ENCODE data around the gene KATNAL2.
A peak's percentile ranks its signal among the peaks of the same experiment; 100 is the strongest.

KATNAL2 gene, protein sequence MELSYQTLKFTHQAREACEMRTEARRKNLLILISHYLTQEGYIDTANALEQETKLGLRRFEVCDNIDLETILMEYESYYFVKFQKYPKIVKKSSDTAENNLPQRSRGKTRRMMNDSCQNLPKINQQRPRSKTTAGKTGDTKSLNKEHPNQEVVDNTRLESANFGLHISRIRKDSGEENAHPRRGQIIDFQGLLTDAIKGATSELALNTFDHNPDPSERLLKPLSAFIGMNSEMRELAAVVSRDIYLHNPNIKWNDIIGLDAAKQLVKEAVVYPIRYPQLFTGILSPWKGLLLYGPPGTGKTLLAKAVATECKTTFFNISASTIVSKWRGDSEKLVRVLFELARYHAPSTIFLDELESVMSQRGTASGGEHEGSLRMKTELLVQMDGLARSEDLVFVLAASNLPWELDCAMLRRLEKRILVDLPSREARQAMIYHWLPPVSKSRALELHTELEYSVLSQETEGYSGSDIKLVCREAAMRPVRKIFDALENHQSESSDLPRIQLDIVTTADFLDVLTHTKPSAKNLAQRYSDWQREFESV

DNA sequence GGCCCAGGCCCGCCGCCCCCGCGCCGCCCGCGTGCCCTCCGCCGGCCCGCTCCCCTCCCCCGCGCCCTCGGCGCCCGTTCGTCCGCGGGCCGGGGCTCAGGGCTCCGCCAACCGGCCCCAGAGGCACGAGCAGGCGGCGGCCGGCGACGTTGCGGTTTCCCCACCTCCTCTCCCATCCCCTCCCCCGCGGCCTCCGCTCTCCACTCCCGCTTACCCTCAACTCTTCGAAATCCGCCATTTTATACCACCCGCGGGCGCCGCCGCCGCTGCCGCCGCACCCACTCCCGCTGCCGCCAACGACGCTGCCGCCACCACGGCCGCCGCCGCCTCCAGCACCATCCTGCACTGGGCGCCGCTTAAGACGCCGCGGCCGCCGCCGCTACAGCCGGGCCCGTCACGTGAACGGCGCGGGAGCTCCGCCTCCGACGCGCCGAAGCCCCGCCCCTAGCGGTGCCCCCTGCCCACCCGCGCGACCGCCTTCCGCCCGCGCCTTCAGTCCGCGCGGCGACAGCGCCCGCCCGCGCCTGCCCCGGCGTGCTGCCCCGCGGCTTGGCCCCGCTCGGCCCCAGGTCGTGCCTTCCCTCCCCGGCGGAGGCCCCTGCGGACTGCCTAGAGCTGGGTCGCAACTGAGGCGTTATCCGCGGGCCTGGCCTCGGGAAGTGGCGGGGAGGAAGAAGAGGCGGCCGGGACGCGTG lies at the start of gene KATNAL2, which contains the start of gene PIAS2:
Gene KATNAL2 (plus strand): TSS at position 495 of the 695 bp plus-strand sequence. CDS start 29,271 bp downstream, outside the sequence.
Gene PIAS2 (minus strand): TSS at position 400 of the 695 bp plus-strand sequence. CDS start 162 bp downstream, at position 238.
- DNase-seq = peak; percentile 82

DNA sequence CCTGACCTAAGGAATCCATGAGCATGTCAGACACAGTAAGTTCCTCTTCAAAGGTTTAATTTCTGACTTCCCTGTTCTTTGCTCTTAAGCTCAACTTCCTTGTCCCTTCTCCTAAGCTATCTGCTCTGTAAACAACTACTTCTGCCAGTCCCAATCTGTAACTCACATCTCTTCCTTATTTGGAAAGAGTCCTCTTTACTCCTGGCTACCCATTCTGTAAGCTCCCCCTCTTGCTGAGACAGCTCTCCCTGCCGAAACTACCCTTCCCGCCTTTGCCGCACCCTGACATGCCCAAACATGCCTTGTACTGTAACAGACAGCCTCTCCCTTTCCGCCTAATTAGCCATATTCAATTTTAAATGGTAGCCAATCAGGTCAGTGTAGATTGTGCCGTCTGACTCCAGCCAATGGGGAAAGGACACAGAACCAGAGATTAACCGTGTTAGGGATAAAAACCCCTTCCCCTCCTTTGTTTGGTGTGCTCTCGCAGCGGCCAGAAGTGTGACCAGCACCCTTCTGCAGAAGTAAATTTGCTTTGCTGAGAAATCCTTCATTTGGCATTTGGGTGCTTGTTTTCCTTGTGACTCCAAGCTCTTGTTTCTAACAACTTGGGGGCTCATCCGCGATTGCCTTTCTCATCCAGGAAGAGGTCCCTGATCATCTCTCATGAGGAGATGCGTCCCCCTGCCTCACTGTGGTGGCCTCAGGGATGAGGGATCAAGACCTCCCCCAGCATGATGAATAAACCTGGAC lies 49.1 kb upstream of the KATNAL2 start:
- no peak for DNase-seq

DNA sequence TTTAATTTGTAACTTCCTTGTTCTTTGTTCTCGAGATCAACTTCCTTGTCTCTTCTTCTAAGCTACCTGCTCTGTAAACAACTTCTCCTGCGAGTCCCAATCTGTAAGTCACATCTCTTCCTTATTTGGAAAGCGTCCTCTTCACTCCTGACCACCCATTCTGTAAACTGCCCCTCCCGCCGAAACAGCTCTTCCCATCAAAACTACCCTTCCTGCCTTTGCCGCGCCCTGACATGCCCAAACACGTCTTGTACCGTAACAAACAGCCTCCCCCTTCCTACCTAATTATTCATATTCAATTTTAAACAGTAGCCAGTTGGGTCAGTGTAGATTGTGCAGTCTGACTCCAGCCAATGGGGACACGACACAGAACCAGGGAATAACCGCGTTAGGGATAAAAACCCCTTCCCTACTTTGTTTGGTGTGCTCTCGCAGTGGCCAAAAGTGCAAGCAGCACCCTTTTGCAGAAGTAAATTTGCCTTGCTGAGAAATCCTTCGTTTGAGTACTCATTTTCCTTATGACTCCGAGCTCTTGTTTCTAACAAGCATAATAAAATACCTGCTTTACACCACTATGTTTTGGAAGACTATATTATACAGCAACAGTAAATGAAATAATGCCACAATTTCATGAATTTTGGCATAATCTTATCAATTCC lies 39.9 kb upstream of the KATNAL2 start:
- DNase-seq = no peak

DNA sequence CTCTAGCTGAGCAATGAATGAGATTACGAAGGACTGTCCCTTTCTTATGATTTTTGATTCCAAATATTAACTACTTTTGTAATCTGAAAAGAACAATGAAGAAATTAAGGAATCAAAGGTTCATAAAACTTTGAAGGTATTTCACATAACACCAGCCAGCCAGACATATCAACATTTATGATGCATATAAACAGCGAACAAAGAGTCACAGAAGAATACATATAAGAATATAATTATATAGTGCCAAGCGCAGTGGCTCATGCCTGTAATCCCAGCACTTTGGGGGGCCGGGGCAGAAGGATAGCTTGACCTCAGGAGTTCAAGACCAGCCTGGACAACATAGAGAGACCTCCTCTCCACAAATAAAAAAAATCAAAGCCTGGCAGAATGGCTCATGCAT lies 34.2 kb upstream of the KATNAL2 start:
- DNase-seq = no peak

DNA sequence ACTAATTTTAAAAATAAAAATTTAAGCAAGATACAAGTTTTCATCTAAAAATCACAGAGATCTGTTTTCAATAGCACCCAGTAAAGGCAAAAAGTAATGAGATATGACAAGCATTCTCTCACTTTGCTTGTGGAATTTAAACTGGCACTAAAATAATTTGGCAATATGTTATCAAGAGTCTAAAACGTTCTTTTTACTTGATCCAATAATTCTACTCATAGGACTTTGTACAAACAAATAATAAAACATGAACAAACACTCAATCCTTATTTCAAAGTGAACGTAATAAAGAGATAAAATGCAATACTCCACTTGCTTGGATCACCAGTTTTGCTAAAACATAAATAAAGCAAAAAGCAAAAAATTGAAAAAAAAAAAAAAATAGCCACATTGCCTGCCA lies 30.5 kb upstream of the KATNAL2 start:
- no peak for DNase-seq

DNA sequence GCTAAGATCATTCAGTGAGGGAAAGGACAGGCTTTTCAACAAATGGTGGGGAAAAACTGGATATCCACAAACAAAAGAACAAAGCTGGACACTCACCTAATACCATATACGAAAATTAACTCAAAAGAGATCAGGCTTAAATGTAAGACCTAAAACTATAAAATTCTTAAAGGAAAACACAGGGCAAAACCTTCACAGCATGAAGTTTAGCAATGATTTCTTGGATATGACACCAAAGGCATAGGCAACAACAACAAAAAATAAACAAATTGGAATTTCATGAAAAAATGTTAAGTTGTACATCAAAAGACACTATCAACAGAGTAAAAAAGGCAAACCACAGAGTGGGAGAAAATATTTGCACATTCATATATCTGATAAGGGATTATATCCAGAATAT lies 28.4 kb upstream of the KATNAL2 start:
- no peak for DNase-seq

DNA sequence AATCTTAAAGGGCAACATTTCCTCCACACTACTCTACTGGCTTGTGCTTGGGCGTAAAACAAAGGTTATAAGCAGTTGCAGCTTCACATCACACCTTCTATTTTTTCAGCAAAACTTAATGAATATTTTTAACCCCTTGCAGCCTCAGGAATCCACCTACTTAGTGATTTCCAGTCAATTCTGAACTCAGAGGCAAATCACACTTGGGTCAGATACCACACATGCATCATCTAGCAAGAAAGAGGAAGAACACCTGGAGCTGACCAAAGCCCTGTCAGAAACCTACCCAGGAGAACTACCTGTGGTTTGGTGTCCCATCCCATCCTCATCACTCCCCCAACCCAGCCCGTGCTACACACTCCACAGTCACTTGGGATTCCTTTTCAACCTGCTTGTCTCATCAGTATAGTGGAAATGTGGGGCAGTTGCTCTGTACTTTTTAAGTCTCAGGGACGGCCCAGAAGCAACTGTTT lies 25.6 kb upstream of the KATNAL2 start:
- DNase-seq = no peak

DNA sequence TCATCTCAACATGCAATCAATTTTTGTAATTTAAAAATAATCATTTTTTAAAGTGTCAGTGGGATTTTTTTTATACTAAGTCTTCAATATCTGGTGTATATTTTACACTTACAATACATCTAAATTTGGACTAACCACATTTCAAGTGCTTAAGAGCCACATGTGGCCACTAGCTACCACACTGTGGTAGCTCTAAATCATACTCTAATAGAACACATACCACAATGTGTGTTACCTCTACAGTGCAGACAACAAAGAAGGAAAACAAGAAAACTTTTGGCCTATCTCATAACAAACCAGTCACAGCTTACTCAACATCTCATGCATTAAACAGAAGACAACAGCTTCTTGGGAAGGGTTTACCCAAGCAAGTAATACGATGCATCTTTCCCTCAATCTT lies 24.6 kb upstream of the KATNAL2 start:
- no peak for DNase-seq

DNA sequence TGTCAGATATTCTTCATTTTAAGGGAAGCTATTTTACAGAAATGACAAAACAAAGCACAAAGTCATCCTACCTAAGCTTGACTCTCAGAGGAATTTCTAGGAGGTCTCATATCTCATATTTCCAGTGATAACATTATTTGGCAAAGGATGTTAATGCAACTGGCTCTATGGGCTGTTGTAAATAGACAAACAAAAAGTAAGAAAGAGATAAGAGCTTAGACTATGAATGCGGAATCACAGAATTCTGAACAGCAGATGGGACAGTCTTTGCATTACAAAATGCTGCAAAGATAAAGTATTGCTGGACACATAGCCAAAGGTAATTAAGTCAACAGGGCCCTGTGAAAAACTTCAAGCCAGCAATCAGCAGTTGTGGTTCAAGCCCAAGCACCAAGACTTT lies 24.0 kb upstream of the KATNAL2 start:
- DNase-seq = no peak

DNA sequence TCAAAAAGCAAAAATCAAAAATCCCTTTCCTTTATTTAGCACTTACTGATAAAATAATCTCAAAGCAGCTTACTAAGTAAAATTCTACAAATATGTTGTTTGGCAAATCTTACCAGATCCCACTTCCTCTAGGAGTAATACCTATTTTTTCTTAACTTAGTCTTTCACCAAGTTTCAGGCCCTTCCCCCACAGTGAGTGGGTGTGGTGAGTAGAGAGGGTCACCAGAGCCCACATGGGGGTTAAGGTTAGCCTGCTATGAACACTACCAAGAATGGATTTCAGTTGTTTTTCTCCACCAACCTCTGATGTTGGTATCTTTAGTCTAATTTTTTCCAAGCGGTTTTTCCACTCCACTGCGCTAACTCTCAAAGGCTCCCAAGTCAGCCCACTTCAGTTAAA lies 23.3 kb upstream of the KATNAL2 start:
- DNase-seq = peak; percentile 17

DNA sequence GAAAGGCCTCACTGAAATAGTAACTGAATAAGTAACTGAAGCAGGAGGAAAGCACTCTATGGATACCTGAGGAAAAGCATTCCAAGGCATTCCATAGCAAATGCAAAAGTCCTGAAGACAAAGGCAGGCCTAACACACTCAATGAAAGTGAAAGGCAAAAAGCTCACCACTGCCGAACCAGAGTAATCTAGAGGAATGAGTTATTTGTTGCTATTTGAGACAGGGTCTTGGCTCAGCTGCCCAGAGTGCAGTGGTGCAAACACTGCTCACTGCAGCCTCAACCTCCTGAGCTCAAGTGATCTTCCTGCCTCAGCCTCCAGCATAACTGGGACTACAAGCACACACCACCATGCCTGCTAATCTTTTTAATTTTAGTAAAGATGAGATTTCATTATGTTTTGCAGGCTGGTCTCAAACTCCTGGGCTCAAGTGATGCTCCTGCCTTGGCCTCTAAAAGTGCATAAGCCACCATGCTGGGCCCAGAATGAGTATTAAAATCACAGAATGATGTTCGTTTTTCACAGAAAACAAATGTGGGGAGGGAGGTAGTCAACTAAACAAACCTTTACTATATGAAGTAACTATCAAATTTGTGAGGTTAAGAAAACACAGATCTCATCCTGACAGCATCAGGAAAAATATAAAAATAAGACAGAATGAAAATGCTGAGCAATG lies 18.0 kb upstream of the KATNAL2 start:
- no peak for DNase-seq

DNA sequence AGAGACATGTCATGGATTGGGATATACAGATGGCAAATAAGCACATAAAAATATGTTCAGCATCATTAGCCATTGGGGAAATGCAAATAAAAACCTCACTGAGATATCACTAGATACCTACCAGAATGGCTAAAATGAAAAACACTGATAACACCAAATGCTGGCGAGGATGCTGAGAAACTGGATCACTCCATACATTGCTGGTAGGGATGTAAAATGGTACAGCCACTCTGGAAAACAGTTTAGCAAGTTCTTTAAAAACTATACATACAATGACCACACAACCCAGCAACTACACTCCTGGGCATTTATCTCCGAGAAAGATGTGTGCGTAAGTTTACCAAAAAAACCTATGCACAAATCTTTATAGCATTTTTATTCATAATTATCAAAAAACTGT lies 14.0 kb upstream of the KATNAL2 start:
- no peak for DNase-seq

DNA sequence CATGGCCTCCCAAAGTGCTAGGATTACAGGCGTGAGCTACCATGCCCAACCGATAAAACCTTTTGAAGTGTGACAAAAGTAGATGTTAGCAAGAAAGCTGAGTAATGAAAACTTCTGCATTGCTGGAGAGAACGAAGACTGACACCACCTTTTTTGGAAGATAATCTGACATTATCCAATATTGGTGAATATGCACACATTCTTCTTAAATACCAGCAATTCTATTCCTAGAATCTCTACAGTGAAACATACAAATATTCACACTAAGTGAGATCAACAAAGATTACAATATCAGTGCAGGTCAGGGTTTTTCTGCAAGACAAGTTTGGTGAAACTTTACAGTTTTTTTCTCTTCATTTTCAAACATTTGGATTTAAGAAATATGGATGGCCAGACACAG lies 7.9 kb upstream of the KATNAL2 start:
- DNase-seq = no peak

DNA sequence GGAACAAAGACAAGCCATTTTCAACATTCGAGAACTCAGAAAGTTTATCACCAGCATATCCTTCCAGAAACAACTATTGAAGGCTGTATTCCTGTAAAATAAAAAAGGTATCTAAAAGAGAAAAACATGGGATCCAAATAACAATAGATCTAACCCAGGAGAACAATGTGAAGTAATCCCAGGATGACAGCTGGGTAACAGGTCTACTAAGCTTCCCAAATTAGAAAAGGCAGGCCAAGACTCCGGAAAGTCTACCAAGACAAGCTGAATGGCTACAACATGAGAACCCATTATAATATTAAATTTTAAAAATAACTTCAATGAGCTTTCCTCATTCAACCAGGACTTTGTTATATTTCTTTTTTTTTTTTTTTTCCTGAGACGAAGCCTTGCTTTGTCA lies 6.5 kb upstream of the KATNAL2 start:
- DNase-seq = no peak

DNA sequence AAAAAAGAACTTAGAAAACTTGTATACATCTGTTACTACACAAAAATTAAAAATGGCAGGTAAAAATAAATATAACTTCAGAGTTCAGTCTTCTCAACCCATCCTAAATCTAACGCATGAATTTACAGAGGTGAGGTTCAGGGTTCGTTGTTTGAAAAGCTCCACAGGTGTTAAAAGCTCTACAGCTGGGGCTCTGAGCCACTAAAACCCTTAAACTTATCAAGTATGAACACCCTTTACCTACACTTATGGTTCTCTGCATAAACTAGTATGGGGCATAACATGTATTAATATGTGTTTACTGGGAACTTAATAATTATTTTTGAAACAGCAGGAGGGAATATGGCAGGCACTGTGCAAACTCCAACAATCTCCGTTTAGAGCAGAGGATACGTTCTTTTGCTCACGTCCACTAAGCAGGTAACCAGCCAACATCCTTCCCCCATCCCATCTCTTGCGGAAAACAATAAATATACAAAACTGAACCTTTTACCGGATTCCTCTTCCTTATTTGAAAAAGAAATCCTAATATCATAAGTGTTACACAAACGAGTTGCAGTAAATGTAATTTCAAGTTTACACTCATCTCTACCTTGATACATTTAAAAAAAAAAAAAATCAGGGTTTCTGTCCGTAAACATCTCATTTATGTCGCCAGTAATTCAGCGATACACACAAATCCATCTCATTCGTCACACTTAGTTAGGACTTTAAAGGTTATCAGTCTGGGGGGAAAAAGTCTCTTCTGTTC lies 1.4 kb upstream of the KATNAL2 start:
- no peak for DNase-seq

DNA sequence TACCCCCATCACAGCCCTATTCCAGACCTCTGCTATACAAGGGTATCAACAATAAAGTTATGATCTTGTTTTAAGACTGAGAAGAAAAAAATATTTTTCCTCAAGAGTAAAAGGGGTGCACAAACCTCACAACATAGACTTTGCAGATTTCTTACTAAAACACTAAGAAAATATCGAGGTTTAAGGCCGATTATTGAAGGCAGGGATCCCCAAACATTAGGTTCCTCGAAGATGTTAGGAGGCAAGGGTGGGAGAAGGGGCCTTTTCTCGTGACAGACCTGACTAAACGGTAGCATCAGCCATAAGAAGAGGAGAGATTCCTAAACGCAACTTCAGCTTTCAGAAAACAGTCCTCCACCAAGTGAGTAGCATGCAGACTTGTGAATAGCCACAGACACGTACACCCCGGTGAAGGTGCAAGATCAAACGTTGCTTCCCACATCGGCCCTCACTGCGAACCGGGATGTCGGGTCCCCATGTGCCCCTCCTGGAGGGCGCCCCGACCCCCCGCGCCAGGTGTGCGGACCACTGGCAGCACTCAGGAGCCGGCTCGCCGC lies 773 bp upstream of the KATNAL2 start:
- DNase-seq = no peak

DNA sequence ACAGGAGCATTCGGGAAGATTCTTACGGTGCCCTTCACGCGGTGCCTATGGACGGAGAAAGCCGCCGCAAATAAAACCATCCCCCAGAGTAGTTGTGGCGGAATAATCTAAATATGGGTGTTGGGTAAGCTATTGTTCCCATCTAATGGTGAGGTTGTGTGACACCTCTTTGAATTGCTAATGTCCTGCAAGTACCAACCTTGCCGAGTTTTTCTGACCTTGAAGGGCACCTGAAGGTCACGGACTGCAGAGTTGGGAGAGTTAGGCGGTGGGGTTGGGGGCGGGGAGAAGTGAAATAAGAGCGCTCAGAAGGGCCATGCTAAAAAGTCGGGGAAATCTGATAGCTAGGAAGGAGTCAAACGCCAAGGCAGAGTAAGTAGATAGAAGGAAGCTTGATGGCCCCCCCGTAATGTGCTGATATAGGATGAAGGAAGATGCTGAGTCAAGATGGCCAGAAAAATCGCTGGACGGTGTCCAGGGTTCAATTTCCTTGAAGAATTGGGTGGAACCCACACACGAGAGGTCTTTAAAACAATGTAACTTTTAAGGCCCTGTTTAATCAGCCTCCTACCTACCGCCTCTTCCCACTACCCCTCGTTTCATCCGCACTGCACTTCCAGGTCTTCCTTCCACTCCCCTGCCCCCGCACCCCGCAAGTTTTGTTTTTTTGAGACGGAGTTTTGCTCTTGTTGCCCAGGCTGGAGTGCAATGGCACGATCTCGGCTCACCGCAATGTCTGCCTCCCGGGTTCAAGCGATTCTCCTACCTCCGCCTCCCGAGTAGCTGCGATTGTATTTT lies 600 bp downstream of the KATNAL2 start:
- DNase-seq = peak; percentile 24

DNA sequence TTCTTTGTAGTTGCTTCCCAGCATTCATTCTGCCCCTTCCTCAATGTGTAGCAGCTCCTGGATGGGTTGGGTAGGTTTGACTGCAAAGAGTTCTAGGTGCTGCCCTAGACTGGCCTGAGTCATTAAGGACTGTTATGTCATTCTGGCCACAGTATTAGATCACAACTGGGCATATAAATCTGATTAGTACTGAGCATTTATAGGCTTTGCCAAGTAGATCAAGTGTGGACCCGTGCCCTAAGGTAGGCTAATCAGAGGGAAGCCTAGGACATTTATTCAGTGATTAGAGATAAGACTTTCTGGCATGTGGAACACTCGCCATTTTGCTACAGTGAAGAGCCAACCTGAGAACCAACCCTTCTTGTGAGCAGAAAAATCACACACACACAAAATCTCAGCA lies 2.7 kb downstream of the KATNAL2 start:
- DNase-seq = no peak

DNA sequence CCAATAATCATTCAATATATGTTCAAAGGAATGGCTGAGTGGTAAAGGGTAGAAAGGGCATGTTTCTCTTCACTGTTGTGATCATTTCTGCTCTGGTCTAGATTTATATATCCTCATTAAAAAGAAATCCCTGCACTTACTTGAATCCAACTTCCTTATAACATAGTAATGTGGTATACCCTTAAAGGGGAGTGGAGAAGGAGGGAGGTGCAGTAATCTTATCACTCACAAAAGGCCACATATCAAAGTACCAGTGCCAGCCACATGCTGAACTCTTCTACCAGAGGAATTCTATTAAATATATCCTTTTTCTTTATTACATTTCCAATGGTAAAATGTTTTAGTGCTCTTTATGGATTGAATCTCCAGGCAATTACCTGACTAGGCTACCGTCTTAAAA lies 3.3 kb downstream of the KATNAL2 start:
- DNase-seq = no peak

DNA sequence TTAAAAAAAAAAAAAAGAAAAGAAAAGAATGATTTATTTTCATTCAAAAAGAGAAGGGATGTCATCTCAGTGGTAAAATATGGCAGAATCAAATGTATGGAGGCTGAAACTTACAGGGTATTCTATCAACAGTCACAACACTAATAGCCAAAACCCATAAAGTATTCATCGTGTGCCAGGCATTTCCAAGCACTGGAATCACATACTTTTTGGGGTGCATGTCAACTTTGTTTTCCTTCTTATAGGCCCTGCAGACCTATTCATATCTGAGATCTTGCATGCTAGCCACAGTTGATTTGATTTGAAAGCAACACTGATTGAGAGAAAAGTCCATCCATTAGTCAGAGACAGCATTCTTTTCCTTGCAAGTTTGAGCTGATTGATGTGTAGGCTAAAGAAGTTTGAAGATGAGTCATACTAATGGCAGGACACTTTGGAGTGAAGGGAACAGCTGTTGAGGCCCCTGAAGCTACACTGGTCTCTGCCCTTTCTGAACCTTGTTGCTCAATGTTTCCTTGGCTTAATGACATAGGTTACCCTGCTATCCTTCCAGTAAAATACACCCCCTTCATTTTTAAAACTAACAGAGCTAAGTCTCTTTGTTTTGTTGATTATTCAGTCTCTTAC lies 22.0 kb downstream of the KATNAL2 start:
- DNase-seq = no peak
